Gastrocnemius medialis (tissue), 4 donors: ENCODE data around the gene LMO7. TPM values are rescaled to one million over a fixed set of nuclear protein-coding genes. Genes with fewer than 3 reads are reported as not detected.

Experiments
- ATAC-seq, 2 donors: fragments of 150-250 bp; one replicate each; pipeline ENCODE4 v1.9.1; 2016
- DNase-seq, 2 donors: peaks; one replicate each; pipeline ENCODE4 v3.0.0-alpha.2; 2019
- H3K27ac ChIP-seq, 4 donors: fragments of 200-600 bp; sonication (generic); 1 replicate in 1 of 4; 2 replicates in 3 of 4; pipeline ENCODE4 v1.5.1; 2016 to 2018; ENCODE audit warnings: mild to moderate bottlenecking in 2 of 4, moderate library complexity in 1 of 4
- H3K27me3 ChIP-seq, 3 donors: fragments of 200-600 bp; sonication (generic) in 2 of 3; 1 replicate in 1 of 3; 2 replicates in 2 of 3; pipeline versions ENCODE4 v1.5.1 to v1.6.0; 2016 to 2019; ENCODE audit warnings: mild to moderate bottlenecking in 1 of 3, moderate library complexity in 1 of 3
- H3K36me3 ChIP-seq, 2 donors: fragments of 200-600 bp; sonication (generic) in 1 of 2; one replicate each; pipeline ENCODE4 v1.5.1; 2017 to 2018
- H3K4me1 ChIP-seq, 2 donors: fragments of 200-600 bp; sonication (generic) in 1 of 2; one replicate each; pipeline ENCODE4 v1.5.1; 2016 to 2017; ENCODE audit warnings: mild to moderate bottlenecking in 2 of 2
- H3K4me3 ChIP-seq, 4 donors: fragments of 200-600 bp; sonication (generic) in 3 of 4; 1 replicate in 1 of 4; 2 replicates in 3 of 4; pipeline ENCODE4 v1.5.1; 2016 to 2019; ENCODE audit warnings: mild to moderate bottlenecking in 2 of 4
- H3K9me3 ChIP-seq, 3 donors: fragments of 200-600 bp; sonication (generic) in 2 of 3; 1 replicate in 1 of 3; 2 replicates in 2 of 3; pipeline ENCODE4 v1.5.1; 2016 to 2019
- CTCF ChIP-seq, 5 experiments: fragments of 450-650 bp in 3 of 5; fragments of 200-600 bp in 2 of 5; sonication (generic) in 2 of 5; IDR thresholded peaks in 4 of 5; conservative IDR thresholded peaks in 1 of 5; 1 replicate in 4 of 5; 2 replicates in 1 of 5; pipeline ENCODE4 v1.5.1; 2016 to 2019; ENCODE audit warnings: antibody characterized with exemption in 5 of 5, mild to moderate bottlenecking in 3 of 5, moderate library complexity in 3 of 5
- POLR2A ChIP-seq, 2 donors: fragments of 450-650 bp; IDR thresholded peaks; one replicate each; pipeline ENCODE4 v1.6.1; 2017; ENCODE audit warnings: antibody characterized with exemption in 2 of 2, mild to moderate bottlenecking in 2 of 2, moderate library complexity in 2 of 2
- in situ Hi-C, 4 donors: fragments of 200-750 bp; cut with MboI; loops; one replicate each; pipeline versions ENCODE4 v1.15.0 to v1.8.0; 2017; ENCODE audit warnings: low sequenced_read_pairs in 4 of 4
- intact Hi-C: fragments of 100-400 bp; cut with DNase I; formaldehyde crosslinking; loops from one replicate; pipeline ENCODE4 v1.15.1; 2023; ENCODE audit warnings: low total_unique reads
- total RNA-seq, 4 donors: library from RNA; depleted of rRNA; stranded (reverse); fragments of >200 nt; gene quantifications; one replicate each; pipeline versions ENCODE4 v1.1.0 to v1.2.3, GENCODE V29; 2016

Gene LMO7
- total RNA-seq, 4 donors from 2014 or later, result 68.3 to 134 (median 95.9) TPM

- no peaks in the 10 kb centered on the region for H3K36me3 ChIP-seq
- no peaks in the 10 kb centered on the region for H3K9me3 ChIP-seq
- no peaks in the 10 kb centered on the region for H3K27me3 ChIP-seq
- DNase-seq (no peak), ATAC-seq (no peak)
- no peak overlapping the region for H3K27ac ChIP-seq
- no peak overlapping the region for H3K4me3 ChIP-seq
- TF ChIP-seq CTCF (IDR thresholded peaks at IDR 0.05 in 4 of 5, conservative IDR thresholded peaks at IDR 0.05 in 1 of 5) (no peak), POLR2A (IDR thresholded peaks at IDR 0.05) (no peak)
- in situ Hi-C loops (no loop called here), intact Hi-C loops (loop anchor here (10.0 kb wide), 1 partner anchor 388 kb away; no protein-coding TSS in a partner anchor)
- H3K4me1 ChIP-seq, result peaks cover 0 to 11% of the 10 kb centered on the region in 2 donors
Observed at GRCh38 chr13:75752826-75753225, 116.7 kb downstream of the LMO7 start.

- Histone ChIP-seq H3K4me1 (peaks cover 0 to 6% of the 10 kb centered on the region in 2 donors), H3K36me3 (no peaks in the 10 kb centered on the region), H3K27me3 (no peaks in the 10 kb centered on the region), H3K4me3 (no peak overlapping the region), H3K9me3 (no peaks in the 10 kb centered on the region), H3K27ac (no peak overlapping the region)
- DNase-seq (no peak), ATAC-seq (no peak)
- intact Hi-C loops, result loop anchor here (10.0 kb wide), 1 partner anchor 390 kb away; no protein-coding TSS in a partner anchor
- in situ Hi-C loops, result no loop called here
- TF ChIP-seq POLR2A (IDR thresholded peaks at IDR 0.05) (no peak), CTCF (IDR thresholded peaks at IDR 0.05 in 4 of 5, conservative IDR thresholded peaks at IDR 0.05 in 1 of 5) (no peak)
Observed at GRCh38 chr13:75754936-75755335, 118.8 kb downstream of the LMO7 start.

GRCh38 chr13:75757336-75757735 lies 121.2 kb downstream of the LMO7 start:
- Histone ChIP-seq H3K4me1 (peaks cover 0 to 5% of the 10 kb centered on the region in 2 donors), H3K4me3 (no peak overlapping the region), H3K36me3 (no peaks in the 10 kb centered on the region), H3K27ac (no peak overlapping the region), H3K9me3 (no peaks in the 10 kb centered on the region), H3K27me3 (no peaks in the 10 kb centered on the region)
- in situ Hi-C loops, result no loop called here
- TF ChIP-seq POLR2A (IDR thresholded peaks at IDR 0.05), result no peak
- no peak for TF ChIP-seq CTCF (IDR thresholded peaks at IDR 0.05 in 4 of 5, conservative IDR thresholded peaks at IDR 0.05 in 1 of 5)
- intact Hi-C loops, result loop anchor here (10.0 kb wide), 1 partner anchor 393 kb away; no protein-coding TSS in a partner anchor
- DNase-seq, result no peak
- no peak for ATAC-seq

- H3K27me3 ChIP-seq, result no peaks in the 10 kb centered on the region
- no peaks in the 10 kb centered on the region for H3K9me3 ChIP-seq
- intact Hi-C loops, result loop anchor here (10.0 kb wide), 1 partner anchor 395 kb away; no protein-coding TSS in a partner anchor
- peak in 1 of 2 donors; percentile 1 for ATAC-seq
- no peak overlapping the region for H3K4me3 ChIP-seq
- H3K4me1 ChIP-seq, result peaks cover 15% of the 10 kb centered on the region in 2 donors
- H3K27ac ChIP-seq, result peak overlapping the region; percentile 84 to 92 (median 88)
- TF ChIP-seq POLR2A (IDR thresholded peaks at IDR 0.05) (no peak), CTCF (IDR thresholded peaks at IDR 0.05 in 4 of 5, conservative IDR thresholded peaks at IDR 0.05 in 1 of 5) (no peak)
- no peaks in the 10 kb centered on the region for H3K36me3 ChIP-seq
- no peak for DNase-seq
- in situ Hi-C loops, result no loop called here
Observed at GRCh38 chr13:75759531-75759930, 123.4 kb downstream of the LMO7 start.
